HepG2 (cell line): ENCODE data around the gene ITGB3. TPM values are rescaled to one million over a fixed set of nuclear protein-coding genes. Genes with fewer than 3 reads are reported as not detected.

Experiments
- ATAC-seq: fragments of 200-7000 bp; cut with Tn5 transposase; 3 replicates; pipeline ENCODE4 v1.9.1; 2020; ENCODE audit warnings: mild to moderate bottlenecking, moderate library complexity
- BruUV-seq: library from RNA; stranded (reverse); fragments of 400-500 nt; replicated peaks from 2 replicates; lab custom pipeline; 2021; lab: Mats Ljungman, UMichigan
- CTCF ChIA-PET: fragments of 300-600 bp; formaldehyde crosslinking; extraction: SDS; loops from one replicate; lab custom pipeline; 2021; ENCODE audit warnings: low total read pairs, inconsistent platforms, low intra/inter-chr PET ratio; lab: Yijun Ruan, JAX
- POLR2A ChIA-PET: fragments of 350-600 bp; sonication (Branson Sonifier 250); formaldehyde crosslinking; loops from one replicate; lab custom pipeline; 2020; ENCODE audit warnings: antibody characterized with exemption, inconsistent platforms; lab: Yijun Ruan, JAX
- DNase-seq: peaks from one replicate; pipeline ENCODE4 v3.0.0-alpha.2; 2015; ENCODE audit warnings: low spot score
- FAIRE-seq: peaks from 3 replicates; lab custom pipeline; 2011; peaks lifted over from hg19 to GRCh38; lab: Jason Lieb, UNC
- H2AFZ ChIP-seq: one replicate; pipeline ENCODE4 v1.6.1; 2011; ENCODE audit warnings: low read length, inconsistent platforms
- H3K27ac ChIP-seq: fragments of 300-600 bp; 3 replicates; pipeline ENCODE4 v1.8.0; 2011; ENCODE audit warnings: mixed run types, mild to moderate bottlenecking, mixed read lengths, low read length, inconsistent platforms; ENCODE audit not compliant: insufficient read depth; ENCODE audit errors: extremely low read length
- H3K27me3 ChIP-seq, 2 experiments: fragments of 200-600 bp in 1 of 2; 2 replicates in 1 of 2; 3 replicates in 1 of 2; pipeline versions ENCODE4 v1.6.0 to v1.8.0; 2011; ENCODE audit warnings: low read length in 2 of 2, mild to moderate bottlenecking in 2 of 2, moderate library complexity in 2 of 2, inconsistent platforms in 1 of 2; ENCODE audit not compliant: insufficient read depth in 2 of 2, control insufficient read depth in 1 of 2
- H3K36me3 ChIP-seq, 2 experiments: fragments of 200-600 bp in 1 of 2; replicated peaks in 1 of 2; 2 replicates in 1 of 2; 3 replicates in 1 of 2; pipeline versions ENCODE4 v1.5.1 to v1.8.0; 2011; ENCODE audit warnings: low read length in 2 of 2, inconsistent platforms in 1 of 2; ENCODE audit not compliant: insufficient read depth in 2 of 2, control insufficient read depth in 1 of 2
- H3K4me1 ChIP-seq: 2 replicates; pipeline ENCODE4 v1.5.1; 2012; ENCODE audit warnings: low read length, inconsistent platforms; ENCODE audit not compliant: insufficient read depth
- H3K4me2 ChIP-seq: 2 replicates; pipeline ENCODE4 v1.6.0; 2011; ENCODE audit warnings: low read depth, low read length, inconsistent platforms
- H3K4me3 ChIP-seq, 3 experiments: fragments of 200-600 bp in 1 of 3; sonication (generic), shearing (Covaris generic) in 1 of 3; replicated peaks in 1 of 3; 2 replicates each; pipeline ENCODE4 v1.5.1; 2011 to 2016; ENCODE audit warnings: low read length in 3 of 3, inconsistent platforms in 2 of 3, low read depth in 2 of 3, mild to moderate bottlenecking in 2 of 3, control low read depth in 1 of 3, mixed read lengths in 1 of 3; ENCODE audit not compliant: insufficient read depth in 1 of 3
- H3K79me2 ChIP-seq: one replicate; pipeline ENCODE4 v1.6.1; 2011; ENCODE audit warnings: low read length, inconsistent platforms; ENCODE audit not compliant: insufficient read depth
- H3K9ac ChIP-seq: 2 replicates; pipeline ENCODE4 v1.6.0; 2011; ENCODE audit warnings: mild to moderate bottlenecking, low read depth, low read length, inconsistent platforms; ENCODE audit not compliant: insufficient read depth
- H3K9me3 ChIP-seq: 2 replicates; pipeline ENCODE4 v1.5.1; 2012; ENCODE audit warnings: mild to moderate bottlenecking, low read length
- H4K20me1 ChIP-seq: 2 replicates; pipeline ENCODE4 v1.6.0; 2011; ENCODE audit warnings: inconsistent platforms, mild to moderate bottlenecking, low read length, moderate library complexity; ENCODE audit not compliant: insufficient read depth
- DBP ChIP-seq: sonication (generic); formaldehyde crosslinking; IDR thresholded peaks from 2 replicates; pipeline ENCODE4 v1.4.0; 2020; ENCODE audit warnings: missing genetic modification reagents; ENCODE audit errors: not compliant biosample characterization
- FIP1L1 ChIP-seq: fragments of 200-400 bp; formaldehyde crosslinking; IDR thresholded peaks from 2 replicates; pipeline ENCODE4 v1.6.1; 2018; ENCODE audit warnings: low read depth, mild to moderate bottlenecking, low read length, moderate library complexity, borderline replicate concordance; ENCODE audit not compliant: insufficient read depth
- HNF1B ChIP-seq: sonication (generic); formaldehyde crosslinking; IDR thresholded peaks from 2 replicates; pipeline ENCODE4 v1.5.1; 2020; ENCODE audit warnings: mild to moderate bottlenecking, moderate library complexity, missing genetic modification reagents
- JARID2 ChIP-seq: sonication (generic); formaldehyde crosslinking; IDR thresholded peaks from 2 replicates; pipeline ENCODE4 v1.8.1; 2023; ENCODE audit warnings: missing genetic modification reagents, inconsistent platforms; ENCODE audit not compliant: insufficient replicate concordance
- MEF2D ChIP-seq: sonication (generic); formaldehyde crosslinking; IDR thresholded peaks from 2 replicates; pipeline ENCODE4 v1.5.1; 2020; ENCODE audit warnings: mild to moderate bottlenecking, missing genetic modification reagents
- MIXL1 ChIP-seq: IDR thresholded peaks from 2 replicates; pipeline ENCODE4 v1.6.1; 2016
- MLLT10 ChIP-seq: sonication (generic); formaldehyde crosslinking; IDR thresholded peaks from 2 replicates; pipeline ENCODE4 v1.4.0; 2020; ENCODE audit warnings: missing genetic modification reagents
- YEATS2 ChIP-seq: sonication (generic); formaldehyde crosslinking; IDR thresholded peaks from 2 replicates; pipeline ENCODE4 v1.4.0; 2020; ENCODE audit warnings: missing genetic modification reagents, borderline replicate concordance
- YEATS4 ChIP-seq: sonication (generic); formaldehyde crosslinking; IDR thresholded peaks from 2 replicates; pipeline ENCODE4 v1.4.0; 2020; ENCODE audit warnings: missing genetic modification reagents, borderline replicate concordance
- ZBTB3 ChIP-seq: sonication (generic); formaldehyde crosslinking; IDR thresholded peaks from 2 replicates; pipeline ENCODE4 v1.4.0; 2020; ENCODE audit warnings: low read depth, mild to moderate bottlenecking, moderate library complexity, missing genetic modification reagents, borderline replicate concordance
- ZNF124 ChIP-seq: sonication (generic); formaldehyde crosslinking; IDR thresholded peaks from 2 replicates; pipeline ENCODE4 v1.4.0; 2020; ENCODE audit warnings: missing genetic modification reagents
- ZNF232 ChIP-seq: sonication (generic); formaldehyde crosslinking; IDR thresholded peaks from 2 replicates; pipeline ENCODE4 v1.4.0; 2020; ENCODE audit warnings: missing genetic modification reagents, borderline replicate concordance
- ZNF484 ChIP-seq: sonication (generic); formaldehyde crosslinking; IDR thresholded peaks from 2 replicates; pipeline ENCODE4 v1.5.1; 2020; ENCODE audit warnings: mild to moderate bottlenecking, low read depth, missing genetic modification reagents, borderline replicate concordance
- ZNF563 ChIP-seq: sonication (generic); formaldehyde crosslinking; IDR thresholded peaks from 2 replicates; pipeline ENCODE4 v1.8.0; 2022; ENCODE audit warnings: mild to moderate bottlenecking, moderate library complexity, missing genetic modification reagents
- ZNF567 ChIP-seq: sonication (generic); formaldehyde crosslinking; IDR thresholded peaks from 2 replicates; pipeline ENCODE4 v1.8.1; 2023; ENCODE audit warnings: mild to moderate bottlenecking, missing genetic modification reagents, borderline replicate concordance
- WGBS: methylation state at CpG from one replicate; pipeline ENCODE4 v1.1.6; 2017; ENCODE audit warnings: low lambda C conversion rate; 5-methylcytosine and 5-hydroxymethylcytosine counted together
- in situ Hi-C: cut with HindIII; loops from 2 replicates; pipeline ENCODE4 v1.10.0; 2017; ENCODE audit warnings: low pct_unique_long_range_greater_than_20kb; ENCODE audit not compliant: extremely low pct_ligation_motif_present
- intact Hi-C: fragments of 100-400 bp; cut with micrococcal nuclease; formaldehyde crosslinking; loops from one replicate; pipeline ENCODE4 v1.10.0; 2022; ENCODE audit not compliant: unreplicated experiment
- polyA plus RNA-seq, 8 experiments: library from polyadenylated mRNA; depleted of rRNA in 3 of 8; stranded (reverse) in 7 of 8; unstranded in 1 of 8; fragments of >200 nt; fragmentation: Illumina TruSeq in 4 of 8; extraction: Trizol in 4 of 8; gene quantifications; 2 replicates each; pipeline versions ENCODE4 v1.2.1 to v1.2.3, GENCODE V29; 2011 to 2016; ENCODE audit warnings: low read depth in 4 of 8, missing spikeins in 1 of 8, mixed read lengths in 1 of 8; ENCODE audit not compliant: insufficient read depth in 1 of 8
- total RNA-seq, 5 experiments: library from RNA; depleted of rRNA; stranded (reverse); fragments of >200 nt; fragmentation: Illumina TruSeq; extraction: Trizol; gene quantifications; 2 replicates each; pipeline ENCODE4 v1.2.3, GENCODE V29; 2016; ENCODE audit warnings: low read depth in 1 of 5

Gene ITGB3
- total and polyA plus RNA-seq, 2 of the 13 experiments (the other 11 are each of a cell fraction or from before 2014, with no cell fraction given): 0.09 to 0.31 TPM

- Histone ChIP-seq H3K79me2 (no peaks in the 10 kb centered on the region), H4K20me1 (no peaks in the 10 kb centered on the region), H3K4me1 (no peaks in the 10 kb centered on the region)
- BruUV-seq: no TSS peak
- DNase-seq: no peak
- no peak for TF ChIP-seq YEATS4 (CRISPR knock-in tag)
- TF ChIP-seq ZNF484 (CRISPR knock-in tag): no peak
- no peak for TF ChIP-seq MEF2D
- TF ChIP-seq ZNF563 (CRISPR knock-in tag): no peak
- no peak for TF ChIP-seq YEATS2
- no peak for TF ChIP-seq DBP (CRISPR knock-in tag)
- no peak for TF ChIP-seq ZNF124 (CRISPR knock-in tag)
- TF ChIP-seq HNF1B (CRISPR knock-in tag): no peak
- TF ChIP-seq ZNF232 (CRISPR knock-in tag): no peak
- TF ChIP-seq ZBTB3 (CRISPR knock-in tag): no peak
- TF ChIP-seq MIXL1 (CRISPR knock-in tag): no peak
- TF ChIP-seq MLLT10: no peak
- no peak for TF ChIP-seq FIP1L1
- TF ChIP-seq JARID2 (CRISPR knock-in tag): no peak
- TF ChIP-seq ZNF567: no peak
- TF ChIP-seq, all 625 proteins: peak for 0
- intact Hi-C loops (no loop called here), in situ Hi-C loops (no loop called here)
- Histone ChIP-seq H2AFZ (no peak overlapping the region), H3K36me3 (no peaks in the 10 kb centered on the region), H3K4me2 (no peak overlapping the region), H3K27me3 (no peaks in the 10 kb centered on the region; a peak in 1 of 5 replicates), H3K27ac (no peak overlapping the region), H3K9ac (no peak overlapping the region), H3K9me3 (no peaks in the 10 kb centered on the region), H3K4me3 (no peak overlapping the region)
- CTCF ChIA-PET: no interaction called here
- POLR2A ChIA-PET: interaction anchor here (1.1 kb wide), 1 partner anchor 13 kb away, joined by 5 read pairs; no protein-coding TSS in a partner anchor
- 20% methylated on average over 7 of the region's 7 CpGs for WGBS
- FAIRE-seq (no peak), ATAC-seq (no peak; the same call in 2 of the 3 replicates)
Measured at GRCh38 chr17:47239619-47239966, 14.0 kb upstream of the ITGB3 start.
